SK-N-SH treated with all-trans-retinoic acid at 6 μM for 48 hours (cell line): ENCODE results near the gene ASB18.
A peak's percentile ranks its signal among the peaks of the same experiment; 100 is the strongest.

Source experiments
- ATAC-seq: fragments of 200-7000 bp; cut with Tn5 transposase; 3 replicates; pipeline ENCODE4 v1.9.1; 2020; ENCODE audit warnings: mild to moderate bottlenecking, moderate library complexity
- ARNTL ChIP-seq: fragments of 450-650 bp; formaldehyde crosslinking; IDR thresholded peaks from 2 replicates; pipeline ENCODE4 v1.5.0; 2020; ENCODE audit warnings: low read depth, mild to moderate bottlenecking, moderate library complexity, borderline replicate concordance
- BACH2 ChIP-seq: fragments of 250-450 bp; sonication (Bioruptor Pico); IDR thresholded peaks from 2 replicates; pipeline ENCODE4 v1.9.0; 2021; ENCODE audit warnings: mild to moderate bottlenecking, borderline replicate concordance
- CREB5 ChIP-seq: fragments of 250-450 bp; sonication (Bioruptor Pico); IDR thresholded peaks from 2 replicates; pipeline ENCODE4 v1.5.1; 2020; ENCODE audit warnings: low read depth, mild to moderate bottlenecking, moderate library complexity
- CSDC2 ChIP-seq: fragments of 250-450 bp; sonication (Bioruptor Pico); IDR thresholded peaks from 2 replicates; pipeline ENCODE4 v1.5.0; 2020; ENCODE audit warnings: mild to moderate bottlenecking, moderate library complexity
- CSRNP3 ChIP-seq: fragments of 250-450 bp; sonication (Bioruptor Pico); IDR thresholded peaks from 2 replicates; pipeline ENCODE4 v1.5.1; 2021; ENCODE audit warnings: mild to moderate bottlenecking, moderate library complexity
- ESRRG ChIP-seq: fragments of 250-450 bp; sonication (Bioruptor Pico); IDR thresholded peaks from 2 replicates; pipeline ENCODE4 v1.6.1; 2021; ENCODE audit warnings: mild to moderate bottlenecking
- GLIS3 ChIP-seq: fragments of 250-450 bp; sonication (Bioruptor Pico); IDR thresholded peaks from 2 replicates; pipeline ENCODE4 v1.5.0; 2020; ENCODE audit warnings: mild to moderate bottlenecking, moderate library complexity
- ISL1 ChIP-seq: fragments of 250-450 bp; sonication (Bioruptor Pico); IDR thresholded peaks from 2 replicates; pipeline ENCODE4 v2.1.2; 2022; ENCODE audit warnings: mild to moderate bottlenecking, moderate library complexity
- OSR1 ChIP-seq: fragments of 250-450 bp; sonication (Bioruptor Pico); IDR thresholded peaks from 2 replicates; pipeline ENCODE4 v1.8.0; 2022; ENCODE audit warnings: moderate library complexity, mild to moderate bottlenecking, inconsistent platforms
- PATZ1 ChIP-seq: fragments of 250-450 bp; sonication (Bioruptor Pico); IDR thresholded peaks from 2 replicates; pipeline ENCODE4 v1.8.0; 2020; ENCODE audit warnings: mild to moderate bottlenecking, moderate library complexity, borderline replicate concordance
- POU6F1 ChIP-seq: fragments of 250-450 bp; sonication (Bioruptor Pico); IDR thresholded peaks from 2 replicates; pipeline ENCODE4 v1.8.0; 2021; ENCODE audit warnings: low read depth, mild to moderate bottlenecking, moderate library complexity, borderline replicate concordance
- PPARA ChIP-seq: fragments of 250-450 bp; sonication (Bioruptor Pico); IDR thresholded peaks from 2 replicates; pipeline ENCODE4 v1.5.0; 2020; ENCODE audit warnings: mild to moderate bottlenecking, borderline replicate concordance
- RARB ChIP-seq: fragments of 250-450 bp; sonication (Bioruptor Pico); IDR thresholded peaks from 2 replicates; pipeline ENCODE4 v1.8.0; 2021; ENCODE audit warnings: mild to moderate bottlenecking, moderate library complexity
- SNAI2 ChIP-seq: fragments of 250-450 bp; sonication (Bioruptor Pico); IDR thresholded peaks from 2 replicates; pipeline ENCODE4 v1.5.0; 2020; ENCODE audit warnings: mild to moderate bottlenecking, moderate library complexity
- TCF4 ChIP-seq: fragments of 250-450 bp; sonication (Bioruptor Pico); IDR thresholded peaks from 2 replicates; pipeline ENCODE4 v1.8.0; 2021; ENCODE audit warnings: mild to moderate bottlenecking, moderate library complexity, borderline replicate concordance
- TOX ChIP-seq: fragments of 250-450 bp; sonication (Bioruptor Pico); IDR thresholded peaks from 2 replicates; pipeline ENCODE4 v1.8.0; 2021; ENCODE audit warnings: mild to moderate bottlenecking, moderate library complexity, borderline replicate concordance
- TSHZ2 ChIP-seq: fragments of 250-450 bp; sonication (Bioruptor Pico); IDR thresholded peaks from 2 replicates; pipeline ENCODE4 v1.5.0; 2020; ENCODE audit warnings: mild to moderate bottlenecking, moderate library complexity
- ZC3H10 ChIP-seq: fragments of 250-450 bp; sonication (Bioruptor Pico); IDR thresholded peaks from 2 replicates; pipeline ENCODE4 v1.5.1; 2021; ENCODE audit warnings: mild to moderate bottlenecking, moderate library complexity
- ZFP3 ChIP-seq: fragments of 250-450 bp; sonication (Bioruptor Pico); IDR thresholded peaks from 2 replicates; pipeline ENCODE4 v1.5.0; 2020; ENCODE audit warnings: mild to moderate bottlenecking, moderate library complexity
- ZFP30 ChIP-seq: fragments of 450-650 bp; formaldehyde crosslinking; IDR thresholded peaks from 2 replicates; pipeline ENCODE4 v1.5.0; 2022; ENCODE audit warnings: mild to moderate bottlenecking, moderate library complexity
- ZNF565 ChIP-seq: fragments of 450-650 bp; formaldehyde crosslinking; conservative IDR thresholded peaks from 2 replicates; pipeline ENCODE4 v1.5.0; 2020; ENCODE audit warnings: low read depth, mild to moderate bottlenecking, moderate library complexity
- ZNF70 ChIP-seq: fragments of 450-650 bp; formaldehyde crosslinking; IDR thresholded peaks from 2 replicates; pipeline ENCODE4 v1.5.0; 2020; ENCODE audit warnings: mild to moderate bottlenecking, moderate library complexity
- ZNF8 ChIP-seq: fragments of 450-650 bp; formaldehyde crosslinking; IDR thresholded peaks from 2 replicates; pipeline ENCODE4 v1.5.0; 2020; ENCODE audit warnings: mild to moderate bottlenecking, moderate library complexity

ASB18 gene

GRCh38 chr2:236180831-236181453 lies 83.3 kb downstream of the ASB18 start:
- TF ChIP-seq GLIS3 (CRISPR knock-in tag) (no peak), CREB5 (no peak), ZNF70 (CRISPR knock-in tag) (no peak), TSHZ2 (CRISPR knock-in tag) (no peak), TCF4 (no peak), CSDC2 (CRISPR knock-in tag) (no peak), ZFP3 (CRISPR knock-in tag) (no peak), ZC3H10 (CRISPR knock-in tag) (no peak)
- peak; percentile 47 for ATAC-seq

GRCh38 chr2:236180076-236180816 lies 84.0 kb downstream of the ASB18 start:
- no peak for TF ChIP-seq TOX (CRISPR knock-in tag)
- TF ChIP-seq TSHZ2 (CRISPR knock-in tag): peak; percentile 67; the same call in 1 of the 2 replicates
- no peak for TF ChIP-seq CSRNP3 (CRISPR knock-in tag)
- TF ChIP-seq ZNF8 (CRISPR knock-in tag): no peak
- no peak for TF ChIP-seq PPARA (CRISPR knock-in tag)
- no peak for TF ChIP-seq ZNF565
- no peak for TF ChIP-seq ESRRG
- no peak for TF ChIP-seq ARNTL
- TF ChIP-seq TCF4: peak; percentile 71
- no peak; the same call in 1 of the 2 replicates for TF ChIP-seq POU6F1 (CRISPR knock-in tag)
- TF ChIP-seq OSR1: no peak
- no peak for TF ChIP-seq ZFP30 (CRISPR knock-in tag)
- no peak for TF ChIP-seq BACH2 (CRISPR knock-in tag)
- peak; percentile 52; the same call in 1 of the 2 replicates for TF ChIP-seq CREB5
- no peak for TF ChIP-seq ZNF70 (CRISPR knock-in tag)
- peak; percentile 90 for TF ChIP-seq ISL1 (CRISPR knock-in tag)
- TF ChIP-seq ZC3H10 (CRISPR knock-in tag): no peak
- no peak for TF ChIP-seq ZFP3 (CRISPR knock-in tag)
- peak; percentile 79; the same call in 1 of the 2 replicates for TF ChIP-seq SNAI2 (CRISPR knock-in tag)
- TF ChIP-seq PATZ1 (CRISPR knock-in tag): peak; percentile 70; the same call in 1 of the 2 replicates
- TF ChIP-seq CSDC2 (CRISPR knock-in tag): peak; percentile 77; the same call in 1 of the 2 replicates
- TF ChIP-seq GLIS3 (CRISPR knock-in tag): no peak
- no peak for TF ChIP-seq RARB (CRISPR knock-in tag)
- peak; percentile 9 for ATAC-seq
